Uterus (tissue), 2 donors: ENCODE results near the gene MTF1.

Source experiments
- CTCF ChIP-seq, 4 experiments: fragments of 200-600 bp in 2 of 4; fragments of 450-650 bp in 2 of 4; sonication (generic) in 2 of 4; IDR thresholded peaks; one replicate each; pipeline ENCODE4 v1.5.1; 2016 to 2019; ENCODE audit warnings: antibody characterized with exemption in 4 of 4, mild to moderate bottlenecking in 2 of 4, moderate library complexity in 1 of 4
- POLR2A ChIP-seq, 2 donors: fragments of 450-650 bp; IDR thresholded peaks; one replicate each; pipeline ENCODE4 v1.6.1; 2016; ENCODE audit warnings: antibody characterized with exemption in 2 of 2, mild to moderate bottlenecking in 1 of 2, moderate library complexity in 1 of 2

GRCh38 chr1:37901893-37902225 lies 42.5 kb upstream of the MTF1 start:
- TF ChIP-seq CTCF (IDR thresholded peaks at IDR 0.05) (no peak), POLR2A (IDR thresholded peaks at IDR 0.05) (no peak)
